ENCODE results near the gene APOOL. TPM values are rescaled to one million over a fixed set of nuclear protein-coding genes. Genes with fewer than 3 reads are reported as not detected.
"Not testable (repeated sequence)": the region's sequence is repeated elsewhere in the genome, so short reads cannot be mapped to it uniquely, and the experiment has no call there.

Gene APOOL
- total RNA-seq, 1 experiment from 2014 or later = 15.4 TPM

DNA sequence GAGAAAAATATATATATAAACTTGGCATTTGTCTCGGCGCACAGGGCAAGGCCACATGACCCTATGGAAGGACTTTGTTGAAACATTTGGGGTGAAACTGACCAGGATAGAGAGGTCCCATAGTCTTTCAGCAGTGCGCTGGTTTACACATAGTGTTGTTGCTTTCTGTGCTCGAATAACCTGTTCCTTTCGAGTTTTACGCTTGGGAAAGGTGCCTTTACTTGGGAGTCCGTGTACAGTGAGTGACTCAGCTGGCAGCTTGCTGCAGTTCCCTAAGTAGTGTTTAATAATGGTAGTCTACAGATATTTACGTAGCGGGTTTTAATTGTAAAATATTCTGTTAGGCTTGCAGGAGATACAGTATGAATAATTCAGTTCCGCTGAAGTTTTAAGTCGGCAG lies 578 bp downstream of the APOOL start:
- no peaks in the 10 kb centered on the region for H4K20me1 ChIP-seq (ENCODE audit: low read length)
- no peaks in the 10 kb centered on the region; the same call in 1 of the 2 replicates for H3K4me1 ChIP-seq (ENCODE audit: insufficient read depth, low read length)
- H3K27ac ChIP-seq (ENCODE audit: low read length) = peak overlapping the region; percentile 58
- TF ChIP-seq, protein P1, sequence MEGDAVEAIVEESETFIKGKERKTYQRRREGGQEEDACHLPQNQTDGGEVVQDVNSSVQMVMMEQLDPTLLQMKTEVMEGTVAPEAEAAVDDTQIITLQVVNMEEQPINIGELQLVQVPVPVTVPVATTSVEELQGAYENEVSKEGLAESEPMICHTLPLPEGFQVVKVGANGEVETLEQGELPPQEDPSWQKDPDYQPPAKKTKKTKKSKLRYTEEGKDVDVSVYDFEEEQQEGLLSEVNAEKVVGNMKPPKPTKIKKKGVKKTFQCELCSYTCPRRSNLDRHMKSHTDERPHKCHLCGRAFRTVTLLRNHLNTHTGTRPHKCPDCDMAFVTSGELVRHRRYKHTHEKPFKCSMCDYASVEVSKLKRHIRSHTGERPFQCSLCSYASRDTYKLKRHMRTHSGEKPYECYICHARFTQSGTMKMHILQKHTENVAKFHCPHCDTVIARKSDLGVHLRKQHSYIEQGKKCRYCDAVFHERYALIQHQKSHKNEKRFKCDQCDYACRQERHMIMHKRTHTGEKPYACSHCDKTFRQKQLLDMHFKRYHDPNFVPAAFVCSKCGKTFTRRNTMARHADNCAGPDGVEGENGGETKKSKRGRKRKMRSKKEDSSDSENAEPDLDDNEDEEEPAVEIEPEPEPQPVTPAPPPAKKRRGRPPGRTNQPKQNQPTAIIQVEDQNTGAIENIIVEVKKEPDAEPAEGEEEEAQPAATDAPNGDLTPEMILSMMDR (conservative IDR thresholded peaks at IDR 0.05; ENCODE audit: low read depth, low read length) = no peak
- TF ChIP-seq EZH2phosphoT487 (IDR thresholded peaks at IDR 0.05; ENCODE audit: borderline replicate concordance, low read length) (no peak), EZH2 (IDR thresholded peaks at IDR 0.05; ENCODE audit: low read length, unreplicated experiment) (no peak)
- POLR2A ChIA-PET (ENCODE audit: unreplicated experiment) = no interaction called here
- H3K4me2 ChIP-seq (ENCODE audit: low read length) = peak overlapping the region; percentile 93
- H3F3A ChIP-seq (ENCODE audit: low read length, unreplicated experiment) = no peaks in the 10 kb centered on the region
- H3K4me3 ChIP-seq (ENCODE audit: low read length) = peak overlapping the region; percentile 96
- 0 out of 2 replicates have a peak, but pooled peaks cover 3% of the 10 kb centered on the region for H3K9me3 ChIP-seq (ENCODE audit: low read length)
- intact Hi-C loops (cut with micrococcal nuclease) = no loop called here
- no TSS peak for BruUV-seq (replicated peaks)
- H3K36me3 ChIP-seq (ENCODE audit: low read depth, low read length) = peaks cover 4% of the 10 kb centered on the region; the same call in 1 of the 2 replicates
- H3K9me2 ChIP-seq (replicated peaks; ENCODE audit: low read length) = no peaks in the 10 kb centered on the region
- H3K27me3 ChIP-seq (ENCODE audit: low read length) = no peaks in the 10 kb centered on the region
- CTCF ChIA-PET = no interaction called here
- peak overlapping the region; percentile 90 for H2AFZ ChIP-seq (ENCODE audit: low read length)
- H3K79me2 ChIP-seq (ENCODE audit: low read length) = peaks cover 51% of the 10 kb centered on the region
- peak; percentile 52 for DNase-seq
- ATAC-seq = peak; percentile 62
- H3K9ac ChIP-seq (ENCODE audit: low read length) = peak overlapping the region; percentile 91

GRCh38 chrX:85012098-85012497 lies 8.4 kb downstream of the APOOL start:
- 0 out of 2 replicates have a peak, but pooled peaks cover 3% of the 10 kb centered on the region for H3K9me3 ChIP-seq (ENCODE audit: low read length)
- no peak for DNase-seq
- TF ChIP-seq, protein P1 (conservative IDR thresholded peaks at IDR 0.05; ENCODE audit: low read depth, low read length) = no peak
- TF ChIP-seq EZH2phosphoT487 (IDR thresholded peaks at IDR 0.05; ENCODE audit: borderline replicate concordance, low read length) (no peak), EZH2 (IDR thresholded peaks at IDR 0.05; ENCODE audit: low read length, unreplicated experiment) (no peak)
- intact Hi-C loops (cut with micrococcal nuclease) = no loop called here
- CTCF ChIA-PET = no interaction called here
- no peaks in the 10 kb centered on the region for H3F3A ChIP-seq (ENCODE audit: low read length, unreplicated experiment)
- H3K9me2 ChIP-seq (replicated peaks; ENCODE audit: low read length) = no peaks in the 10 kb centered on the region
- H3K79me2 ChIP-seq (ENCODE audit: low read length) = peaks cover 89% of the 10 kb centered on the region
- no peak for ATAC-seq
- POLR2A ChIA-PET (ENCODE audit: unreplicated experiment) = no interaction called here
- H3K4me2 ChIP-seq (ENCODE audit: low read length) = no peak overlapping the region
- H3K4me1 ChIP-seq (ENCODE audit: insufficient read depth, low read length) = no peaks in the 10 kb centered on the region
- H3K9ac ChIP-seq (ENCODE audit: low read length) = no peak overlapping the region
- H4K20me1 ChIP-seq (ENCODE audit: low read length) = no peaks in the 10 kb centered on the region
- no peak overlapping the region for H2AFZ ChIP-seq (ENCODE audit: low read length)
- H3K4me3 ChIP-seq (ENCODE audit: low read length) = no peak overlapping the region
- peaks cover 8% of the 10 kb centered on the region for H3K36me3 ChIP-seq (ENCODE audit: low read depth, low read length)
- no peaks in the 10 kb centered on the region for H3K27me3 ChIP-seq (ENCODE audit: low read length)
- H3K27ac ChIP-seq (ENCODE audit: low read length) = no peak overlapping the region
- no TSS peak for BruUV-seq (replicated peaks)

DNA sequence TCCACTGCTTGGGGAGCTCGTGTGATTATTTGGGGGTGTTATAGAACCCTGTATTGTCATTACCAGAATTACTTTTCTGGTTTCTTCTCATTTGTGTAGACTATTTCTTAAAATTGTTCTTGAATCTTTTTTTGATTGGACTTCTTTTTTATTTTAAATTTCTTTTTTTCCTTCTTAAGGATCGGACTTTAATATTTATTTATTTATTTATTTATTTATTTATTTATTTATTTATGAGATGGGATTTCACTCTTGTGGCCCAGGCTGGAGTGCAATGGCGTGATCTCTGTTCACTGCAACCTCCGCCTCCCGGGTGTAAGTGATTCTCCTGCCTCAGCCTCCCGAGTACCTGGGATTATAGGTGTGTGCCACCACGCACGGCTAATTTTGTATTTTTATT lies 11.7 kb downstream of the APOOL start:
- BruUV-seq (replicated peaks); H3K4me2 ChIP-seq (ENCODE audit: low read length); DNase-seq; CTCF ChIA-PET; H3F3A ChIP-seq (ENCODE audit: low read length, unreplicated experiment); H3K27ac ChIP-seq (ENCODE audit: low read length); H3K9me2 ChIP-seq (replicated peaks; ENCODE audit: low read length); intact Hi-C loops (cut with micrococcal nuclease); H3K9ac ChIP-seq (ENCODE audit: low read length); H3K27me3 ChIP-seq (ENCODE audit: low read length); ATAC-seq; POLR2A ChIA-PET (ENCODE audit: unreplicated experiment); H2AFZ ChIP-seq (ENCODE audit: low read length); H3K4me1 ChIP-seq (ENCODE audit: insufficient read depth, low read length); H4K20me1 ChIP-seq (ENCODE audit: low read length); H3K9me3 ChIP-seq (ENCODE audit: low read length); H3K4me3 ChIP-seq (ENCODE audit: low read length): not testable (repeated sequence)
- peaks cover 12% of the 10 kb centered on the region for H3K36me3 ChIP-seq (ENCODE audit: low read depth, low read length)
- H3K79me2 ChIP-seq (ENCODE audit: low read length) = peaks cover 68% of the 10 kb centered on the region

All from PC-3 (cell line).